Muscle layer of duodenum (tissue), 2 donors: ENCODE results near the gene RGS7.
"Not testable (repeated sequence)": the region's sequence is repeated elsewhere in the genome, so short reads cannot be mapped to it uniquely, and the experiment has no call there.

ENCODE experiments used
- H3K27ac ChIP-seq: one replicate; pipeline ENCODE4 v1.7.0; 2013; ENCODE audit warnings: mild to moderate bottlenecking, low read length
- H3K27me3 ChIP-seq: one replicate; pipeline ENCODE4 v1.7.0; 2013; ENCODE audit warnings: low read depth, mild to moderate bottlenecking, control low read depth, low read length
- H3K36me3 ChIP-seq, 2 donors: one replicate each; pipeline ENCODE4 v1.7.0; 2013; ENCODE audit warnings: low read length in 2 of 2, control low read depth in 1 of 2, mild to moderate bottlenecking in 1 of 2; ENCODE audit not compliant: insufficient read depth in 2 of 2, control insufficient read depth in 1 of 2
- H3K4me1 ChIP-seq, 2 donors: one replicate each; pipeline ENCODE4 v1.7.0; 2013; ENCODE audit warnings: low read length in 2 of 2, mild to moderate bottlenecking in 2 of 2, control low read depth in 1 of 2, moderate library complexity in 1 of 2; ENCODE audit not compliant: insufficient read depth in 2 of 2, control insufficient read depth in 1 of 2
- H3K4me3 ChIP-seq, 2 donors: one replicate each; pipeline ENCODE4 v1.7.0; 2013; ENCODE audit warnings: low read length in 2 of 2, low read depth in 1 of 2, mild to moderate bottlenecking in 1 of 2
- H3K9me3 ChIP-seq, 2 donors: one replicate each; pipeline ENCODE4 v1.7.0; 2013; ENCODE audit warnings: low read length in 2 of 2, control low read depth in 1 of 2, mild to moderate bottlenecking in 1 of 2; ENCODE audit not compliant: control insufficient read depth in 1 of 2
- donor health status: healthy.

The RGS7 gene

GRCh38 chr1:241302024-241302423 lies 55.0 kb downstream of the RGS7 start:
- not testable (repeated sequence) for H3K27ac ChIP-seq, H3K27me3 ChIP-seq, H3K4me1 ChIP-seq, H3K36me3 ChIP-seq, H3K4me3 ChIP-seq
- H3K9me3 ChIP-seq, result peaks cover 0 to 15% of the 10 kb centered on the region in 2 donors

GRCh38 chr1:241299347-241299746 lies 57.7 kb downstream of the RGS7 start:
- Histone ChIP-seq H3K9me3 (peaks cover 0 to 10% of the 10 kb centered on the region in 2 donors), H3K27me3 (no peaks in the 10 kb centered on the region), H3K4me1 (no peaks in the 10 kb centered on the region), H3K27ac (no peak overlapping the region), H3K36me3 (no peaks in the 10 kb centered on the region), H3K4me3 (no peak overlapping the region)

GRCh38 chr1:241292973-241293372 lies 64.0 kb downstream of the RGS7 start:
- no peaks in the 10 kb centered on the region for H3K36me3 ChIP-seq
- H3K4me1 ChIP-seq, result no peaks in the 10 kb centered on the region
- H3K27me3 ChIP-seq, result no peaks in the 10 kb centered on the region
- no peaks in the 10 kb centered on the region for H3K9me3 ChIP-seq
- H3K27ac ChIP-seq, result no peak overlapping the region
- no peak overlapping the region for H3K4me3 ChIP-seq

- not testable (repeated sequence) for H3K27me3 ChIP-seq, H3K36me3 ChIP-seq, H3K4me1 ChIP-seq, H3K9me3 ChIP-seq, H3K27ac ChIP-seq, H3K4me3 ChIP-seq
These were observed 65.5 kb downstream of the RGS7 start for GRCh38 chr1:241291548-241291947.

GRCh38 chr1:241286486-241286885 lies 70.5 kb downstream of the RGS7 start:
- Histone ChIP-seq H3K4me1 (no peaks in the 10 kb centered on the region), H3K9me3 (peaks cover 0 to 4% of the 10 kb centered on the region in 2 donors), H3K4me3 (no peak overlapping the region), H3K27me3 (no peaks in the 10 kb centered on the region), H3K27ac (no peak overlapping the region), H3K36me3 (no peaks in the 10 kb centered on the region)

GRCh38 chr1:241276391-241276790 lies 80.6 kb downstream of the RGS7 start:
- peaks cover 0 to 11% of the 10 kb centered on the region in 2 donors for H3K9me3 ChIP-seq
- no peaks in the 10 kb centered on the region for H3K27me3 ChIP-seq
- no peaks in the 10 kb centered on the region for H3K36me3 ChIP-seq
- H3K4me1 ChIP-seq, result no peaks in the 10 kb centered on the region
- H3K27ac ChIP-seq, result no peak overlapping the region
- no peak overlapping the region for H3K4me3 ChIP-seq

GRCh38 chr1:241275981-241276380 lies 81.0 kb downstream of the RGS7 start:
- H3K4me1 ChIP-seq, result no peaks in the 10 kb centered on the region
- no peak overlapping the region for H3K27ac ChIP-seq
- no peaks in the 10 kb centered on the region for H3K36me3 ChIP-seq
- no peaks in the 10 kb centered on the region for H3K27me3 ChIP-seq
- no peak overlapping the region for H3K4me3 ChIP-seq
- peaks cover 0 to 7% of the 10 kb centered on the region in 2 donors for H3K9me3 ChIP-seq

- Histone ChIP-seq H3K9me3 (peaks cover 0 to 6% of the 10 kb centered on the region in 2 donors), H3K27me3 (no peaks in the 10 kb centered on the region), H3K4me1 (no peaks in the 10 kb centered on the region), H3K27ac (no peak overlapping the region), H3K4me3 (no peak overlapping the region), H3K36me3 (no peaks in the 10 kb centered on the region)
These were observed 81.8 kb downstream of the RGS7 start for GRCh38 chr1:241275226-241275625.

- peaks cover 0 to 6% of the 10 kb centered on the region in 2 donors for H3K9me3 ChIP-seq
These were observed 82.3 kb downstream of the RGS7 start for GRCh38 chr1:241274693-241275092.

GRCh38 chr1:241272828-241273227 lies 84.2 kb downstream of the RGS7 start:
- Histone ChIP-seq H3K4me3 (no peak overlapping the region), H3K27me3 (no peaks in the 10 kb centered on the region), H3K36me3 (no peaks in the 10 kb centered on the region), H3K4me1 (no peaks in the 10 kb centered on the region), H3K9me3 (peaks cover 0 to 6% of the 10 kb centered on the region in 2 donors), H3K27ac (no peak overlapping the region)

More at GRCh38 chr1:241274693-241275092, 82.3 kb downstream of the RGS7 start:
- H3K4me3 ChIP-seq, result no peak overlapping the region
- H3K27ac ChIP-seq, result no peak overlapping the region
- no peaks in the 10 kb centered on the region for H3K4me1 ChIP-seq
- H3K36me3 ChIP-seq, result no peaks in the 10 kb centered on the region
- no peaks in the 10 kb centered on the region for H3K27me3 ChIP-seq

- Histone ChIP-seq H3K9me3 (peaks cover 0 to 6% of the 10 kb centered on the region in 2 donors), H3K27me3 (no peaks in the 10 kb centered on the region), H3K27ac (no peak overlapping the region), H3K4me1 (no peaks in the 10 kb centered on the region), H3K36me3 (no peaks in the 10 kb centered on the region), H3K4me3 (no peak overlapping the region)
These were observed 85.6 kb downstream of the RGS7 start for GRCh38 chr1:241271427-241271826.

GRCh38 chr1:241270016-241270415 lies 87.0 kb downstream of the RGS7 start:
- Histone ChIP-seq H3K4me3 (no peak overlapping the region), H3K4me1 (no peaks in the 10 kb centered on the region), H3K27me3 (no peaks in the 10 kb centered on the region), H3K27ac (no peak overlapping the region), H3K36me3 (no peaks in the 10 kb centered on the region), H3K9me3 (peaks cover 0 to 6% of the 10 kb centered on the region in 2 donors)
